ENCODE results near the gene BBOX1. TPM values are rescaled to one million over a fixed set of nuclear protein-coding genes. Genes with fewer than 3 reads are reported as not detected.

BBOX1 gene
- total and polyA plus RNA-seq, 7 donors = not detected

- Histone ChIP-seq H3K4me3 (no peak overlapping the region), H3K9me3 (no peaks in the 10 kb centered on the region), H3K4me1 (no peaks in the 10 kb centered on the region), H3K36me3 (no peaks in the 10 kb centered on the region), H3K27ac (no peak overlapping the region), H3K27me3 (no peaks in the 10 kb centered on the region)
- TF ChIP-seq POLR2AphosphoS5 (IDR thresholded peaks at IDR 0.05) (no peak), EP300 (IDR thresholded peaks at IDR 0.05) (no peak), CTCF (IDR thresholded peaks at IDR 0.05) (no peak), POLR2A (IDR thresholded peaks at IDR 0.05) (no peak)
- intact Hi-C loops (cut with DNase I) = no loop called here
- 82 to 100% methylated on average over 1 of the region's 1 CpG for WGBS, 2 donors
- DNase-seq = no peak
Measured at GRCh38 chr11:27052668-27053067, 12.1 kb downstream of the BBOX1 start.

- no peaks in the 10 kb centered on the region for H3K9me3 ChIP-seq
- no peaks in the 10 kb centered on the region for H3K27me3 ChIP-seq
- no peak for TF ChIP-seq CTCF (IDR thresholded peaks at IDR 0.05)
- TF ChIP-seq POLR2A (IDR thresholded peaks at IDR 0.05) = no peak
- no peak for TF ChIP-seq EP300 (IDR thresholded peaks at IDR 0.05)
- TF ChIP-seq POLR2AphosphoS5 (IDR thresholded peaks at IDR 0.05) = no peak
- H3K4me1 ChIP-seq = no peaks in the 10 kb centered on the region
- no peak overlapping the region for H3K4me3 ChIP-seq
- intact Hi-C loops (cut with DNase I) = no loop called here
- WGBS, 2 donors = 27 to 58% methylated on average over 6 of the region's 6 CpGs
- no peak overlapping the region for H3K27ac ChIP-seq
- DNase-seq = no peak
- H3K36me3 ChIP-seq = no peaks in the 10 kb centered on the region
Measured at GRCh38 chr11:27055065-27055682, 14.6 kb downstream of the BBOX1 start.

GRCh38 chr11:27057091-27057780 lies 16.6 kb downstream of the BBOX1 start:
- no peak for DNase-seq
- no peak for TF ChIP-seq CTCF (IDR thresholded peaks at IDR 0.05)
- no peak for TF ChIP-seq POLR2A (IDR thresholded peaks at IDR 0.05)
- no peak for TF ChIP-seq EP300 (IDR thresholded peaks at IDR 0.05)
- TF ChIP-seq POLR2AphosphoS5 (IDR thresholded peaks at IDR 0.05) = no peak
- 70 to 84% methylated on average over 6 of the region's 6 CpGs for WGBS, 2 donors
- Histone ChIP-seq H3K36me3 (no peaks in the 10 kb centered on the region), H3K4me3 (no peak overlapping the region), H3K27me3 (no peaks in the 10 kb centered on the region), H3K4me1 (peaks cover 0 to 10% (median 7%) of the 10 kb centered on the region in 4 donors), H3K27ac (no peak overlapping the region), H3K9me3 (no peaks in the 10 kb centered on the region)
- intact Hi-C loops (cut with DNase I) = no loop called here

- peaks cover 0 to 10% (median 7%) of the 10 kb centered on the region in 4 donors for H3K4me1 ChIP-seq
Measured at GRCh38 chr11:27058456-27058855, 17.8 kb downstream of the BBOX1 start.

More at GRCh38 chr11:27058456-27058855, 17.8 kb downstream of the BBOX1 start:
- no peaks in the 10 kb centered on the region for H3K9me3 ChIP-seq
- no peaks in the 10 kb centered on the region for H3K27me3 ChIP-seq
- H3K27ac ChIP-seq = no peak overlapping the region
- WGBS, 2 donors = 52 to 89% methylated on average over 1 of the region's 1 CpG
- no peaks in the 10 kb centered on the region for H3K36me3 ChIP-seq
- intact Hi-C loops (cut with DNase I) = no loop called here
- TF ChIP-seq EP300 (IDR thresholded peaks at IDR 0.05) (no peak), CTCF (IDR thresholded peaks at IDR 0.05) (no peak), POLR2A (IDR thresholded peaks at IDR 0.05) (no peak), POLR2AphosphoS5 (IDR thresholded peaks at IDR 0.05) (no peak)
- H3K4me3 ChIP-seq = no peak overlapping the region
- no peak for DNase-seq

Data from sigmoid colon (tissue), 7 donors.